Stimulated activated naive CD8-positive, alpha-beta T cell treated with anti-CD3 and anti-CD28 coated beads, Interleukin-15, amount 100 ng/mL, for 72 hours (primary cell): ENCODE measurements around the gene IGSF22.

ENCODE experiments used
- ATAC-seq: fragments of 150-1000 bp; cut with Tn5 transposase; 2 replicates; pipeline ENCODE4 v1.10.0; 2021; ENCODE audit warnings: mild to moderate bottlenecking, moderate library complexity
- DNase-seq, 2 donors: peaks; one replicate each; pipeline ENCODE4 v3.0.0; 2021 to 2022
- H3K27ac Mint-ChIP-seq, 2 donors: one replicate each; pipeline ENCODE4 v1.8.0; 2022; ENCODE audit warnings: mild to moderate bottlenecking in 2 of 2, mixed read lengths in 2 of 2, moderate library complexity in 2 of 2
- H3K27me3 Mint-ChIP-seq: one replicate; pipeline ENCODE4 v1.8.0; 2022; ENCODE audit warnings: mixed read lengths
- H3K4me1 Mint-ChIP-seq: one replicate; pipeline ENCODE4 v1.8.0; 2022; ENCODE audit warnings: mild to moderate bottlenecking, mixed read lengths
- H3K4me3 Mint-ChIP-seq, 2 donors: one replicate each; pipeline ENCODE4 v1.8.0; 2022; ENCODE audit warnings: mild to moderate bottlenecking in 2 of 2, mixed read lengths in 2 of 2, moderate library complexity in 1 of 2
- H3K9me3 Mint-ChIP-seq, 2 donors: one replicate each; pipeline ENCODE4 v1.8.0; 2022; ENCODE audit warnings: mixed read lengths in 2 of 2

IGSF22 gene

DNA sequence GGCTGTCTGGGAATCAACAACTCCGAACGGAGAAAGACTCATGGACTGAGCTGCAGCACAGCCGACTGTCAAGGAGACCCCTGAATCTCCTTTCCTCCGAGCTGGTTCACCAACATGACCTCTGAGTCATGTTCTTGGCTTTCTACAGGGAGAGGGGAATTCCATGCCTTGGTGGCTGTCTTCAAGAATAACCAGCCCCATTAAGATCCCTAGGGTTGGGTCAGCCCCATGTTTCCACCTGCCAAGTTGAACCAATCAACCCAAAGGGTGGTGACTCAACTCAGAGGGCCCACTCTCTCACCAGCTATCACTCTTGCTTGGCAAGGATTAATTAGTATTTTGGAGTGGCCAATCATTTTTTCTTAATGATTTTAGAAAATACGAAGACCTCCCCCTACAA is 28.3 kb upstream of the IGSF22 start:
- Mint-ChIP-seq H3K4me1 (peaks cover 8% of the 10 kb centered on the region), H3K4me3 (no peak overlapping the region), H3K27me3 (peaks cover 7% of the 10 kb centered on the region), H3K27ac (no peak overlapping the region), H3K9me3 (no peaks in the 10 kb centered on the region)
- ATAC-seq (peak; percentile 80), DNase-seq (peak in 1 of 2 donors; percentile 18)

DNA sequence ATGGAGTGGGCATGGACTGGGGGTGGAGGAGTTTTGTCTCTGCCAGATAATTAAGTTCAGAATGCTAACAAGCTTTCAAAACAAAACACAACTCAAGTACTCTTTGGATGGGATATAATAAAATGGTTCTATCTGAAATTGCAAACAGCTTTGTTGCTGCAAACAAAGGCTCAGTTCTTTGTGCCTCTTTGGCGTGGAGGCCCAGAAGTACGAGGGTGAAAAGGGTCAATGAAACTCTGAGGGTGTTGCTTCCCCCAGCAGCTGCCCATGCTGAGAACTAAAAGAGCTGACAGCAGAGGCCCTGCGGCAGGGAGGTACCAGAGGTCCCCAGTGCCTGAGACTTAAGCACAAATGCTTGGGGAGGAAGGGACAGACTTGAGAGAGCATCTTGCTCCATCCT is 26.5 kb upstream of the IGSF22 start:
- Mint-ChIP-seq H3K27ac (no peak overlapping the region), H3K27me3 (peaks cover 7% of the 10 kb centered on the region), H3K4me3 (no peak overlapping the region), H3K9me3 (no peaks in the 10 kb centered on the region), H3K4me1 (peaks cover 8% of the 10 kb centered on the region)
- ATAC-seq (no peak), DNase-seq (no peak)

- H3K27ac Mint-ChIP-seq, result peak overlapping the region in 1 of 2 donors; percentile 54
- peaks cover 7% of the 10 kb centered on the region for H3K27me3 Mint-ChIP-seq
- H3K4me3 Mint-ChIP-seq, result no peak overlapping the region
- no peaks in the 10 kb centered on the region for H3K9me3 Mint-ChIP-seq
- DNase-seq (no peak), ATAC-seq (no peak)
- peaks cover 8% of the 10 kb centered on the region for H3K4me1 Mint-ChIP-seq
Measured at GRCh38 chr11:18750944-18751343, 25.0 kb upstream of the IGSF22 start.

DNA sequence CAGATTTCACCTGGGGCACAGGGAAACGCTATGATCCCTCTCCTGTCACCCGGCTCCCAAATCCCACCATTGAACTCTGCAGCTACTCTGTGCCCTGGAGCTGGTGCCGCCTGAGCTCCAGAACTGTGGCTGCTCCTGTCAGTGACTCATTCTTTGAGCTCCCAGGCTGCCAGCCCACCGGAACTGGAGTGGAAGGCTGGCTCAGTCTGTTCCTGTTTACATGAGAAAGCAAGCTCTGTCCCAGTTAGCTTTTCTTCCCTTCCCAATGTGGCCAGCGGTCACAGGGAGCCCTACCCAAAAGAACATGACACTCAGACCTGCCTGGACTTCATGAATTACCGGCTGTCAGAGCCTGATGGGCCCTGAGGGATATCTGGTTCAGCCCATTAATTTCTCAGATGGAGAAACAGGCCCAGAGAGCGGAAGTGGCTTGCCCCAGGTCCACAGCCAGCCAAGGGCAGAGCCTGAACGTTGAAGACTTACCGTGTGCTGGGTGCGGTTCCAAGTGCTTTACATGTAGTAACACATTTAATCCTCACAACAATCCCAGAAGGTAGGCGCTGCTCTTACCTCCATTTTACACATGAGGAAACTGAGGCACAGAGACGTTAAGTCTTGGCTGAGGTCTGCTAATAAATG is 23.8 kb upstream of the IGSF22 start:
- Mint-ChIP-seq H3K4me1 (peaks cover 8% of the 10 kb centered on the region), H3K4me3 (no peak overlapping the region), H3K27me3 (peaks cover 7% of the 10 kb centered on the region), H3K27ac (peak overlapping the region in 1 of 2 donors; percentile 66), H3K9me3 (no peaks in the 10 kb centered on the region)
- DNase-seq (no peak), ATAC-seq (no peak)

DNA sequence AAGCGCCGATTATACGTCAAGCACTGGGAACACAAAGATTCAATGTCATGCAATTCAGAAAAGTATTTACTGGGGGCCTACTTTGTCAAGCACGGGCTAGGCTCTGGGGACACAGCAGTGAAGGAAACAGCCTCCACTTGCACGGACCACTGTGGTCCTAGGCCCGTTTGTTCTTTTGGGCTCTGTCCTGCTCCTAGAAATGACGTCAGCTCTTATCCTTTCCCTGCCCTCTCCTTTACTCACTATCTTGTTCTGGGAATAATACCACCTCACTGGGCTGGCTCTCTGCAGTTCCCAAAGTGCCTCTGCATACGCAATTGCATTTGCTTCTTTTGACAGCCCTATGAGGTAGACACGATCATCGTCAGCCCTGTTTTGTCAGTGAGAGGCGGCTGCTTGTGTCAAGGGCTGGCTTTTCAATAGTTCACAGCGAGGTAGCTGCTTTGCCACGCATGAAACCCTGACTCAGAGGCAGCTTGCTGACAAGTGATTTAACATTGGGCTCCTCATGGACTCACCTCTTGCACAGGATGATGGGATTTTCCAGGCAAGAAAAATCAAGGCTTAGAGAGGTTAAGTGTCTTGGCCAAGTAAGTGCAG is 22.9 kb upstream of the IGSF22 start:
- no peak for DNase-seq
- no peak for ATAC-seq
- Mint-ChIP-seq H3K27me3 (peaks cover 7% of the 10 kb centered on the region), H3K27ac (no peak overlapping the region), H3K4me3 (no peak overlapping the region), H3K9me3 (no peaks in the 10 kb centered on the region), H3K4me1 (peaks cover 4% of the 10 kb centered on the region)

GRCh38 chr11:18745251-18745650 is 19.3 kb upstream of the IGSF22 start:
- ATAC-seq, result no peak
- H3K4me1 Mint-ChIP-seq, result no peaks in the 10 kb centered on the region
- H3K9me3 Mint-ChIP-seq, result no peaks in the 10 kb centered on the region
- no peak overlapping the region for H3K4me3 Mint-ChIP-seq
- DNase-seq, result no peak
- H3K27me3 Mint-ChIP-seq, result no peaks in the 10 kb centered on the region
- no peak overlapping the region for H3K27ac Mint-ChIP-seq

DNA sequence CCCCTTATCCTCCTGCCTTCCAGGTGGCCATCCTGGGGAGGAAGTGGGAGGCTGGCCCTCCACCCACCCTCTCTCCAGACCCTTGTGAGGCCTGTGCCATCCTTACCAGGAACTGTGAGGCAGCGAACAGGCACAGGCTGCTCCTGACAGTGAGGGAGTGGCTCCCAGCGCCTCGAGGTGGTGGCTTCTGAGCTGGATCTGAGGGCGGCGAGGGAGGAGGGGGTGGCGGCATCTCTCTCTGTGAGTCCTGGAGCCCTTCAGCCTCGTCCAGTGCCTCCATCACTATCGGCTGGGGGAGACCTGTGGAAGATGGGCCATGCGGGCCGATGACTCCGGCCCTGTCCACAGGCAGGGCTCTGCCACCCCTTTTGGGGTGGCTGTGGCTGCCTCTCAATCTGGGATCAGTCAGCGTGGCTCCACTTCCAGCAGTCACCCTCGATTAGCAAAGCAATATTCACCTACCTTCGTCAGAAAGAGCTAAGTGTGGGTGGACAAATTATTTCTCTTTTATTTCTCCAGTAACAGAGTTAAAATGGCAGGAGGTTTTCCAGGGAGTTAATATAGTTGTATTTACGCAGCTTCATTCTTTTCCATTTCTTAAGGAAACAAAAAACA is 18.0 kb upstream of the IGSF22 start:
- H3K27ac Mint-ChIP-seq, result no peak overlapping the region
- ATAC-seq, result no peak
- H3K4me1 Mint-ChIP-seq, result no peaks in the 10 kb centered on the region

GRCh38 chr11:18743365-18743764 is 17.4 kb upstream of the IGSF22 start:
- Mint-ChIP-seq H3K27ac (no peak overlapping the region), H3K4me1 (no peaks in the 10 kb centered on the region), H3K4me3 (no peak overlapping the region), H3K9me3 (no peaks in the 10 kb centered on the region), H3K27me3 (no peaks in the 10 kb centered on the region)
- DNase-seq, result no peak
- no peak for ATAC-seq

More for the DNA sequence above, 18.0 kb upstream of the IGSF22 start:
- Mint-ChIP-seq H3K4me3 (no peak overlapping the region), H3K27me3 (no peaks in the 10 kb centered on the region), H3K9me3 (no peaks in the 10 kb centered on the region)
- DNase-seq, result no peak

DNA sequence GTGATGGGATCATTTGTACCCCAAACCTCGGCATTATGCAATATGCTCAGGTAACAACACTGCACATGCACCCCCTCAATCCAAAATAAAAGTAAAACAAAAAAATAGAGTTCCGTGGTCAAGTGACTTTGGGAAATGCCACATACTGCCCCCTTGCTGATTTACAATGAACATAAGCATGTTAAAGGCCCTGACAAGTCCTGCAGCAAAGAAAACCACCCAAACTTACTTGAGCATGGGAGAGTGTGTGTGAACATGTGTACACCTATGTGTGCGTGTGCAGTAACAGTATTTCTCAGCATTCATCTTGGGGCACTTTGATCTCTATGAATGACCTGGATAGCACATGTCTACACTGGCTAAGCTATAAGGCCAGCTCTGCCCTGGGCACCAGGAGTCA is 15.8 kb upstream of the IGSF22 start:
- H3K4me1 Mint-ChIP-seq, result no peaks in the 10 kb centered on the region
- no peak for DNase-seq
- H3K27me3 Mint-ChIP-seq, result no peaks in the 10 kb centered on the region
- ATAC-seq, result no peak
- no peak overlapping the region for H3K4me3 Mint-ChIP-seq
- no peaks in the 10 kb centered on the region for H3K9me3 Mint-ChIP-seq
- no peak overlapping the region for H3K27ac Mint-ChIP-seq

- Mint-ChIP-seq H3K4me1 (no peaks in the 10 kb centered on the region), H3K27ac (no peak overlapping the region), H3K27me3 (no peaks in the 10 kb centered on the region), H3K4me3 (no peak overlapping the region), H3K9me3 (no peaks in the 10 kb centered on the region)
- ATAC-seq, result no peak
- no peak for DNase-seq
Measured at GRCh38 chr11:18739685-18740084, 13.7 kb upstream of the IGSF22 start.

DNA sequence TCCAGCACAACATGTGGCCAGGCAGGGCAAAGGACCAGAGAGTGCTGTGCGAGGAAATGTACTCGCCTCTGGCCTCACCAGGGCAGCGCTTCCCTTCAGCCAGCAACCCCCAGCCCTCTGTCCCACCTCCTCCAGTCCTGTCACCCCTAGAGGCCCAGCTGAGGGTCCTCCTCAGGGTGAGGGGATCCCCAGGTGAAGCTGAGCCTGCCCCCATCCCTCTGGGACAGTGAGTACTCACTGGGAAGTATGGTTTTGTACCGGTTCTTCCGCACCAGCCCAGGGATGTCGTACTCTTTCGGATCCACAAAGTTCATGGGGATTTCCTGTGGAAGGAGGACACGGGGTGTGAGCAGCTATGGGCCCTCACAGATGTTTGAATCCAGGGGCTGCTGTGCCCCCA is 11.7 kb upstream of the IGSF22 start:
- H3K27ac Mint-ChIP-seq, result no peak overlapping the region
- no peaks in the 10 kb centered on the region for H3K9me3 Mint-ChIP-seq
- H3K4me3 Mint-ChIP-seq, result no peak overlapping the region
- no peaks in the 10 kb centered on the region for H3K4me1 Mint-ChIP-seq
- no peak for DNase-seq
- no peaks in the 10 kb centered on the region for H3K27me3 Mint-ChIP-seq
- no peak for ATAC-seq

DNA sequence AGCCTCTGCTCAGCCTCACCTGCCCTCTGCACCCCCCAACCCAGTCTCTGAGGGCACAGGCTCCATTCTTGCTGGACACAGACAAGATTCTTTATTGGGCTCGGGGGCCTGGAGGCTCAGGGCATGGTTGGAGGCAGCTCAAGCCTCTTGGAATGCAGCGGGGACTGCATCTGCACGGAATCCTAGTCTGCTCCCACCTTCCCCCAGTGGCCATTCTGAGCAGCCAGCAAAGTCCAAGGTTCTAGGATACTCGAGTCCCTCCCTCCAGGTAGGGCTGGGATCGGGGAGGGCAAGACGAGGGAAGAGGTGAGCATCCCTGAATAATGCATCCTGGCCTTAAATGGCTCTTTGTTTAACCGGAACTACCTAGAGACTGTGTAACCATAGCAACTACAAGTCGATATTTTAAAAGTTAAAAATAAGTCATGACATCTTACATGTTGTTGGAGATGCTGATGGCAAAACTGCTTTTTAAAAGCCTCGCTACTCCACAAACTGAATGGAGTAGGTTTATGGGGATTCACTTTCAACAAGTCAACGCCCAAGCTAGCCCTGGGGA is 10.7 kb upstream of the IGSF22 start:
- DNase-seq (no peak), ATAC-seq (no peak)
- Mint-ChIP-seq H3K4me3 (no peak overlapping the region), H3K27ac (no peak overlapping the region), H3K9me3 (no peaks in the 10 kb centered on the region), H3K27me3 (no peaks in the 10 kb centered on the region), H3K4me1 (peaks cover 3% of the 10 kb centered on the region)

DNA sequence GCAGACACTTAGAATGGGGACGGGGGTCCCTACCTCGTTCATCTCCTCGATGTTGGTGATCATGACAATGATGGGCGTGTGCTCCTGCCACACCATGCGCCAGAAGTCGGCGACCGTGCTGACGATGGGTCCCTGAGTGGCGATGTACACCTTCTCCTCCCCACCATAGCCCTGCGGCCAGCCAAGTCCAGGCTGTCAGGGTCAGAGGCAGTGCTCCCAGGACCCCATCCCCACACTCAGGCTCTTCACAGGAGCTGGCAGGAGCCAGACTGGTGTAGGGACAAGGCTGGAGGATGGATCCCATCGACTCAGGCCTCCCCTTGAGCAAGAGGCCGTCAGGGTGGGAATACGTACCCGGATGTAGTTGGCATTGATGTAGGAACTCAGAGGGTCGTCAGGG is 7.2 kb upstream of the IGSF22 start:
- Mint-ChIP-seq H3K27me3 (no peaks in the 10 kb centered on the region), H3K4me1 (peaks cover 7% of the 10 kb centered on the region), H3K4me3 (no peak overlapping the region), H3K27ac (no peak overlapping the region), H3K9me3 (no peaks in the 10 kb centered on the region)
- ATAC-seq (no peak), DNase-seq (no peak)

DNA sequence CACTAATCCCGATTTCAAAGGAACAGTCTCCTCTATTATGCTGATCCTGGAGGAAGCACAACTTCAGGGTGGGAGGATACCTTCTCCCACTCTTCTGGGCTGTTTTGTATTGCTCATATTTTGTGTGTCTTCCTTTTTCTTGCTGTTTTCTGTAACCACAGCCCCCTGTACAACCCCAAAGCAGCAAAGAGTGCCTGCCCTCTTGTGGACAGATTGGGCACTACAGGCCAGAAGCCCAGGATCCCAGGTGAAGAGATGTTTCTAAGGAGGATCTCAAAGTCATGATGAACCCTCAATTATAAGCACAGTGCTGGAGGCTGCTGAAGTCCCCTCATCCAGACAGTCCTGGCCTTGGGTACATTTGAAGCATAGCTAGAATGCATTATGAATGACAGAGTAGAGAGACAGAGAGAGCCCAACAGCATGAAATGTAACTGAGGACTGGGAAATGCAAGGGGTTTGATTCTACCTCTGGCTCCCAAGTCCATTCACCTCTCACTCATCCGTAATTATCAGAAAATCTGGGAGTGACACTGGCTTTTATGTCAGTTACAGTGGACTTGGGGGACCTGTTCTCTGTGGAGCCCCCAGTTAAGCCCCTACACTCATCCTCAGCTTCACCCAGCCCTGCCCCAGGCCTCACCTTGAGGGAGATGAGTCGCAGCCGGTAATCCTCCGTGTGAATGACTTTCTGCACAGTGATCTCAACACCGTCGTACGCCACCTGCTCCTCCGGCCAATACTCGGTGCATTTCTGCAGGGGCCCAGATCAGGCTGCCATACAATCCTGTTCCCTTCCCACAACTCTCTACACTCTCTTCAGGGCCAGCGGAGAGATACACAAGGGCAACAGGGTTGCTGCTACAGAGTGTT is 6.2 kb upstream of the IGSF22 start:
- Mint-ChIP-seq H3K4me3 (no peak overlapping the region), H3K9me3 (no peaks in the 10 kb centered on the region), H3K4me1 (peaks cover 17% of the 10 kb centered on the region), H3K27ac (peak overlapping the region in 1 of 2 donors; percentile 16), H3K27me3 (no peaks in the 10 kb centered on the region)
- ATAC-seq (peak; percentile 50), DNase-seq (peak; percentile 64 to 67)

DNA sequence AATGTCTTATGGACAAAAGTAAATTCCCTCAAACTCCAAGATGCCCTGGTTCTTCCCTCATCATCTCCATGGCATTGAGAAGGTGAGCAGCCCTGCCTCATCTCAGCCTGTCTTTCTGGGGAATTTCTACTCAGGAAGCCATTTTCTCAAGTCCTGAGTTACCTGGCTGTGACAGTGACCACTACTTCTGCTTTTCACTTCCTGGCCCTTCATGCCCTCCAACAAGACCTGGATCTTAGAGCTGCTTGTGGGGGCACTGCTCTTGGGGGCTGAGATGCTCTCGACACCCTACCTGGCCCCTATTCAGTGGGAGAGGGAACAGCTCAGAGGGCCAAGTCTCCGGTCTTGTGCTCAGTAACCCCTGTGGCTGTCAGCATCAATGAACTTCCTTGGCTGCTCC is 5.5 kb upstream of the IGSF22 start:
- Mint-ChIP-seq H3K27me3 (no peaks in the 10 kb centered on the region), H3K4me3 (no peak overlapping the region), H3K27ac (peak overlapping the region in 1 of 2 donors; percentile 16), H3K9me3 (no peaks in the 10 kb centered on the region), H3K4me1 (peaks cover 17% of the 10 kb centered on the region)
- ATAC-seq (no peak), DNase-seq (no peak)
